Left lung (tissue), 10 donors: ENCODE data around the gene MYH9. TPM values are rescaled to one million over a fixed set of nuclear protein-coding genes. Genes with fewer than 3 reads are reported as not detected.
"Not testable (repeated sequence)": the region's sequence is repeated elsewhere in the genome, so short reads cannot be mapped to it uniquely, and the experiment has no call there.

ENCODE experiments used
- ATAC-seq: fragments of 200-7000 bp; cut with Tn5 transposase; one replicate; pipeline ENCODE4 v1.9.1; 2020; ENCODE audit warnings: moderate library complexity
- DNase-seq, 4 donors: peaks; one replicate each; pipeline ENCODE4 v3.0.0-alpha.2; 2013 to 2020
- H3K27ac ChIP-seq, 2 donors: fragments of 200-600 bp; sonication (generic) in 1 of 2; one replicate each; pipeline versions ENCODE4 v1.5.0 to v1.8.0; 2020 to 2021
- H3K27me3 ChIP-seq, 2 donors: fragments of 200-600 bp; sonication (generic) in 1 of 2; one replicate each; pipeline versions ENCODE4 v1.5.0 to v1.8.0; 2020 to 2021
- H3K36me3 ChIP-seq, 2 donors: fragments of 200-600 bp; sonication (generic) in 1 of 2; one replicate each; pipeline versions ENCODE4 v1.5.0 to v1.8.0; 2020 to 2021
- H3K4me1 ChIP-seq, 2 donors: fragments of 200-600 bp; one replicate each; pipeline ENCODE4 v1.8.0; 2021
- H3K4me3 ChIP-seq, 2 donors: fragments of 200-600 bp; sonication (generic) in 1 of 2; one replicate each; pipeline versions ENCODE4 v1.5.0 to v1.8.0; 2020 to 2021; ENCODE audit warnings: mild to moderate bottlenecking in 1 of 2
- H3K9me3 ChIP-seq, 2 donors: fragments of 200-600 bp; sonication (generic) in 1 of 2; one replicate each; pipeline versions ENCODE4 v1.5.0 to v1.8.0; 2020 to 2021
- intact Hi-C, 2 donors: fragments of 100-400 bp; cut with DNase I; formaldehyde crosslinking; loops; one replicate each; pipeline versions ENCODE4 v1.11.2 to v1.14.2; 2022
- polyA plus RNA-seq, 6 donors: library from polyadenylated mRNA; unstranded; fragments of 120-200 nt; gene quantifications; one replicate each; pipeline ENCODE4 v1.2.1, GENCODE V29; 2013; ENCODE audit not compliant: insufficient read length in 6 of 6
- total RNA-seq, 2 donors: library from RNA; stranded (reverse); fragmentation: NEBNext Ultra II Directional; extraction: Animal tissue kit (Norgen Biotek cat#: 25700); gene quantifications; one replicate each; pipeline ENCODE4 v1.2.1, GENCODE V29; 2021
- TF ChIP-seq, protein P1 (sequence below), 2 donors: fragments of 200-600 bp; sonication (generic) in 1 of 2; IDR thresholded peaks; one replicate each; pipeline versions ENCODE4 v1.5.0 to v1.8.0; 2021; ENCODE audit warnings: antibody characterized with exemption in 2 of 2
- donor health status: DM: no; HTN: yes; CAD: no.
- donor health status: DM: no; HTN: no; CAD: no.

The MYH9 gene
- total and polyA plus RNA-seq, 8 donors: 225 to 761 (median 270) TPM

DNA sequence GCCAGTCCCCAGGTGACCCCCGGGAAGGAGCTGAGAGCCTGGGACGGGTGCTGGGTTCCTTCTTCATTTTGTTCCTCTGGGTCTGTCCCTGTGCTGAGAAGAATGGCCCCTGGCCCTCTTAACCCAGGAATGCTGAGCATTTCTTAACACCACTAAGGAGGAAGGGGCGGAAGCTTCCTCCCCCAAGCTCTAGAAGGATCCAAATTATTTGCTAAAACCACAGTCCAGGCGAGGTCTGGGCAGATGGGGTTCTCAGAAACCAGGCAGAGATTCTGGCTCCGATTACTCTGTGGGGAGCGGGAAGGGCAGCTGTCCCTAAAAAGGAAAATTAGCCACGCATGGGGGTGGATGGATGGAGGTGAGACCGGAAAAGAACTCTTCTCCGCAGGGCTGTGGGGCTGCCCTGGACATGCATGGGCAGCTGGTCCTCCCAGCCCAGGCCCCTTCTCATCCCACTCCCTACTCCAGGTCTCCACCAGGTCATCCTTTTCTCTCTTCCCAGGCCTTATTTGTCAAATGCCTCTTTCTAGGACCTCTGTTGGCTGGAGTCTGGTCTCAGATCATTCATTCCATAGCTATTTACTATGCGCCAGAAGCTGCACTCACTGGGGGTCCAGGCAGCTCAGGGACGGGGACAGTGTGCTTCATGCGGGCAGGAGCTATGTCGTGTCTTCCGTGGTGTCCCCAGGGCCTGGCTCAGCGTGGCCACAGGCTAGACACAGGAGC is 45.0 kb upstream of the MYH9 start:
- peak overlapping the region; percentile 33 to 62 for H3K27ac ChIP-seq
- TF ChIP-seq, protein P1, sequence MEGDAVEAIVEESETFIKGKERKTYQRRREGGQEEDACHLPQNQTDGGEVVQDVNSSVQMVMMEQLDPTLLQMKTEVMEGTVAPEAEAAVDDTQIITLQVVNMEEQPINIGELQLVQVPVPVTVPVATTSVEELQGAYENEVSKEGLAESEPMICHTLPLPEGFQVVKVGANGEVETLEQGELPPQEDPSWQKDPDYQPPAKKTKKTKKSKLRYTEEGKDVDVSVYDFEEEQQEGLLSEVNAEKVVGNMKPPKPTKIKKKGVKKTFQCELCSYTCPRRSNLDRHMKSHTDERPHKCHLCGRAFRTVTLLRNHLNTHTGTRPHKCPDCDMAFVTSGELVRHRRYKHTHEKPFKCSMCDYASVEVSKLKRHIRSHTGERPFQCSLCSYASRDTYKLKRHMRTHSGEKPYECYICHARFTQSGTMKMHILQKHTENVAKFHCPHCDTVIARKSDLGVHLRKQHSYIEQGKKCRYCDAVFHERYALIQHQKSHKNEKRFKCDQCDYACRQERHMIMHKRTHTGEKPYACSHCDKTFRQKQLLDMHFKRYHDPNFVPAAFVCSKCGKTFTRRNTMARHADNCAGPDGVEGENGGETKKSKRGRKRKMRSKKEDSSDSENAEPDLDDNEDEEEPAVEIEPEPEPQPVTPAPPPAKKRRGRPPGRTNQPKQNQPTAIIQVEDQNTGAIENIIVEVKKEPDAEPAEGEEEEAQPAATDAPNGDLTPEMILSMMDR (IDR thresholded peaks at IDR 0.05): no peak

DNA sequence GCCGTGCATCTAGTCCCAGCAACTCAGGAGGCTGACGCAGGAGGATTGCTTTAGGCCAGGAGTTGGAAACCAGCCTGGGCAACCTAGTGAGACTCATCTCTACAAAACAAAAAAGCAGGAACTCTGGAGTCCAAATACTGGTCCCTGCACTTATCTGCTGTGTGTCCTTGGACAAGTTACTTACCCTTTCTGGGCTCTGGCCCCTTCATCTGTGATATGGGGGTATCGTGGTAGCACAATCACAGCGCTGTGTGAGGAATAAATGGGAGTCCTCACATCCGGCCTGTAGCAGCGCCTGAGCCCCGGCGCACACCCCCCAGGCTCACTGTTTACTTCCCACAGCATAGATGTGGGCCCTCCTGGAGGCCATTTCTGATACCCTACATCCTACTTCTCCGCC is 44.2 kb upstream of the MYH9 start:
- Histone ChIP-seq H3K9me3 (no peaks in the 10 kb centered on the region), H3K4me3 (no peak overlapping the region), H3K4me1 (peaks cover 12 to 48% of the 10 kb centered on the region in 2 donors), H3K36me3 (no peaks in the 10 kb centered on the region), H3K27me3 (no peaks in the 10 kb centered on the region), H3K27ac (peak overlapping the region in 1 of 2 donors; percentile 62)
- intact Hi-C loops: no loop called here
- DNase-seq (no peak), ATAC-seq (no peak)
- TF ChIP-seq, protein P1 (IDR thresholded peaks at IDR 0.05): no peak

More for the DNA sequence above, 45.0 kb upstream of the MYH9 start:
- DNase-seq: no peak
- Histone ChIP-seq H3K4me3 (no peak overlapping the region), H3K4me1 (peaks cover 12 to 55% of the 10 kb centered on the region in 2 donors), H3K9me3 (no peaks in the 10 kb centered on the region), H3K27me3 (no peaks in the 10 kb centered on the region), H3K36me3 (no peaks in the 10 kb centered on the region)
- intact Hi-C loops: no loop called here
- ATAC-seq: peak; percentile 52

DNA sequence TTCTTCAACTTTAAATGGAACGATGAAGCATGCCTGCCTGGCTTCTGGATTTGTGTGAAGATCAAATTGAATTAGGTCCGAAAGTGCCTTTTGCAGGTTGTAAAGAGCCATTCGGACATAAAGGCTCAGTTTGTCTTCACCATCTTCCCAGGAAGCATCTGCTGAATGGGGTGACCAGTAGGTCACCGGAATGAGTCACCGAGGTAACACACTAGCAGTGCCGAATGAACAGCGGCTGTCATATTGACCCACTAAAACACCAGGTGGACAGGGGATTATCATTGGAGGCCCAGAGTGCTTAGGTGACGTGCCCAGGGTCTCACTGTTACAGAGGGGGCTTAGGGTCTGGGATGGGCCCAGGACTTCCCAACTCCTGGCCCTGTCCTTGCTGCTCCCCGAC is 43.1 kb upstream of the MYH9 start:
- ATAC-seq (no peak), DNase-seq (no peak)
- intact Hi-C loops: no loop called here
- TF ChIP-seq, protein P1 (IDR thresholded peaks at IDR 0.05): no peak
- H3K27ac ChIP-seq: no peak overlapping the region
- peaks cover 12 to 47% of the 10 kb centered on the region in 2 donors for H3K4me1 ChIP-seq
- no peaks in the 10 kb centered on the region for H3K27me3 ChIP-seq
- no peak overlapping the region for H3K4me3 ChIP-seq
- no peaks in the 10 kb centered on the region for H3K36me3 ChIP-seq
- no peaks in the 10 kb centered on the region for H3K9me3 ChIP-seq

DNA sequence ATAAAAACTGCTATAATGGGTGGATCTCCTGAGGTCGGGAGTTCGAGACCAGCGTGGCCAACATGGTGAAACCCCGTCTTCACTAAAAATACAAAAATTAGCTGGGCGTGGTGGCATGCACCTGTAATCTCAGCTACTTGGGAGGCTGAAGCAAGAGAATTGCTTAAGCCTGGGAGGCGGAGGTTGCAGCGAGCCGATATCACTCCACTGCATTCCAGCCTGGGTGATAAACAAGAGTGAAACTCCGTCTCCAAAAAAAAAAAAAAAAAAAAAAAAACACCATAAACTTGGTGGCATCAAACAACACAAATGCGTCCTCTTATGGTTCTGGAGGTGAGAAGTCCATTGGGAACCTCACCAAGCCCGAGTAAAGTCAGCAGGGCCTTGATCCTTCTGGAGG is 40.2 kb upstream of the MYH9 start:
- H3K27ac ChIP-seq, intact Hi-C loops, H3K9me3 ChIP-seq: not testable (repeated sequence)

DNA sequence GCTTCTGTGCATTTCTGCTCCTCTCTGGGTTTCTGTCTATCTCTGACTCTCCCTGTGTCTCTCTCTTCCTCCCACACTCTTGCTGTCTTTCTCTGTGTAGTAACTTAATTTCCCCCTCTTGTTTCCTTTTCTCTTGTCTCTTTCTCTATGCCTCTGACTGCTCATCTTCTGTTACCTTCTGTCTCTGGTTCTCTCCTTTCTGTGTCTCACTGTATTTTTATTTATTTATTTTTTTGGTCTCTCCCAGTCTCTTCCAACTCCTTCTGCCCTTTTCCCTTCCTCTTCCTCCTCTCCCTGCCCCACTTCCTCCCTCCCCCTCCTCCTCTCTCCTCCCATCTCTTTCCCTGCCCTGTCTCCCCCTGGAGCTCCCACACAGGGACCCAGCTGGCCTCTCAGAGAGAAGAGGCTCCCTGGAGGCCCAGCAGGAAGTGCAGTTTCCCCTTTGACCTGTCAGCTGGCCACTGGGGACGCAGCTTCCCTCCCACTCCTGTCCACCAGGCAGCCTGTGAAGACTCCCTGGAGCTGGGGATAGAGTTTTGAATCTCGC is 38.3 kb upstream of the MYH9 start:
- peak in 3 of 4 donors; percentile 62 to 86 (median 63) for DNase-seq

More for the DNA sequence above, 40.2 kb upstream of the MYH9 start:
- DNase-seq, H3K27me3 ChIP-seq, H3K36me3 ChIP-seq, ATAC-seq, H3K4me3 ChIP-seq: not testable (repeated sequence)
- H3K4me1 ChIP-seq: peaks cover 4 to 47% of the 10 kb centered on the region in 2 donors

More for the DNA sequence above, 38.3 kb upstream of the MYH9 start:
- H3K4me1 ChIP-seq: peaks cover 0 to 36% of the 10 kb centered on the region in 2 donors
- TF ChIP-seq, protein P1 (IDR thresholded peaks at IDR 0.05): peak in 1 of 2 donors; percentile 30
- no peaks in the 10 kb centered on the region for H3K36me3 ChIP-seq
- intact Hi-C loops: no loop called here
- H3K27me3 ChIP-seq: no peaks in the 10 kb centered on the region
- H3K9me3 ChIP-seq: no peaks in the 10 kb centered on the region
- no peak overlapping the region for H3K4me3 ChIP-seq
- H3K27ac ChIP-seq: peak overlapping the region; percentile 8 to 35
- ATAC-seq: peak; percentile 49
